Inferior parietal cortex (tissue), 1 donor: ENCODE measurements around the gene MPDZ.

Source experiments
- DNase-seq: peaks from one replicate; pipeline ENCODE4 v3.0.0-alpha.2; 2016; ENCODE audit errors: extremely low spot score

The MPDZ gene

GRCh38 chr9:13279284-13280141 is at the start of gene MPDZ:
TSS of gene MPDZ (minus strand) at chr9:13279692. CDS start at chr9:13250315, 29,377 bp downstream.
- DNase-seq, result no peak

DNA sequence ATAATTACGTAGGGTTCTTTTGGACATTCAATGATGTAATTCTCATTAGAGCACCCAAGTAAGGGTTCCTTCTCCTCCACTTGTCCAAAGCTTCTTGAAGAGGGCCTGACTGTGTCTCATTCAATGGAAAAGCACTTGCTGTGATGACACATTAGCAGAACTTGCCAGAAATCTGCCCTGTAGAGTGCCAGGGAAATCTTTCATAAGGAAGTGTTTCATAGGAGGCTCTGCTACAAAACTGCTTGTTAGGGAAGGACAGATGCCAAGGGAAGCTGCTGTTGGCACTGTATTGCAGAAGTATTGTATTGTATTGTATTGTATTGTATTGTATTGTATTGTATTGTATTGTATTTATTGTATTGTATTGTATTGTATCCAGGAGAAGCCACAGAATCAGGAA is 45.5 kb upstream of the MPDZ start:
- DNase-seq, result no peak

DNA sequence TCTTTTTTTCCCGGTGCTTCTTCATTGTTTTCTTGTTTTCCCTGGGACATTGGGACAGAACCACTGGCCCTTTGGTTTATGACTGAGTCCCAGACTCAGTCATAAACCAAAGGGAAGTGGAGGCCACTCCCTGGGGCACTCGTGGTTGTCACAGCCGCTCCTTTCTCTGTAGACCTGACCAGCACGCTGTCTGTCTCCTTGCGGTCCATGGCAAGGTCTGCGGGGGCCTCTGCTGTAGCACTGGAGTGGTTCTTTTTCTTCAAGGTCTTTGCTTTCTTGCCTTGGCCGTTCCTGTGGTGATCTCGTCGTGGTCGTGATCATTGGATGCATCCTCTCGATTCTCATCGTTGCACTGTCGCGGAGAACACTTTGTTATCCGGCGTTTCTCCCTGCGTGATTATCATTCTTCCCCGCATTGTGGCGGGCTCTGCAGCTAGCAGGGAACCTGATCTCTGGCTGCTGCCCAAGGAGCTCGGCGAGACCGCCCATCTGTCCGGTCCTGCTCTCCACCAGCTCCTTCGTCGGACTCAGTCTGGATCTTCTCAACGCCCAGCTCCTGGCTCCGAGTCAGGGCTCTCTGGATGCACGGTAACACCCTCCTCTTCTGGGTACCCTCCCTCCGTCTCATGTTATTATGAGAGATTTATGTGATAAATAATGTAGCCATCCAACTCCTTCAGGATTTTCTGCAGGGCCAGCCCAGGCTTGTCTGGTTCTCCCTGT is 43.5 kb upstream of the MPDZ start:
- no peak for DNase-seq

GRCh38 chr9:13318027-13318426 is 38.5 kb upstream of the MPDZ start:
- no peak for DNase-seq

- no peak for DNase-seq
These were observed 17.5 kb upstream of the MPDZ start for GRCh38 chr9:13296972-13297371.

DNA sequence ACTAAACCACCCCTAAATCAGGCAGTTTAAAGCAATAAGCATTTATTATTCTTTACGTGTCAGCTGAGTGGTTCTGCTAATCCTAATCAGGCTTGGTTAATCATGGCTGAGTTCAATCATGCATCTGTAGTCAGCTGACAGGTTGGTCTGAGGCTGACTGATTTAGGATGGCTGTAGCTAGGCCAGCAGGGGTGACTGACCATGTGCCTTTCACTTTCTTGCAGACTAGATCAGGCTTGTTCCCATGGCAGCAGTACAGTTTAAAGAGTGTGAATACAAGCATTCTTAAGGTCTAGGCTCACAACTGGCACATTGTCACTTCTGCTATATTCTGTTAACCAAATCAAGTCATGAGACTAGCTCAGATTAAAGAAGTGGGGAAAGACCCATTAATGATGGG is 16.1 kb upstream of the MPDZ start:
- no peak for DNase-seq

GRCh38 chr9:13292782-13293181 is 13.3 kb upstream of the MPDZ start:
- DNase-seq, result no peak

DNA sequence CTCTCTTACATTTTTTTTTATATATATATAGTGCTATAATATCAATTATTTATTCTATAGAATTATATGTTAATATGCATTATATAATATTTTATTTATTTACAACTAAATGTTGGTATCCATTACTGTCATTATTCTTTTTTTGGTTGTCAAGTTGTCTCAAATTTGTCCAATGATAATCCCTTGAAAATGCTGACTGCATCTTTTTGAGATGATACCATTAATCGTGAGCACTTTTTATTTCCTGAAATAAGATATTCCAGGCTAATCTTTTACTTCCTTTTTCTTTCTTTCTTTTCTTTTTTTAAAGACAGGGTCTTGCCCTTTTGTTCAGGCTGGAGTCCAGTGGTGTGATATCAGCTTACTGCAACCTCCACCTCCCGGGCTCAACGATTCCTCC is 12.7 kb upstream of the MPDZ start:
- no peak for DNase-seq

GRCh38 chr9:13291718-13292117 is 12.2 kb upstream of the MPDZ start:
- no peak for DNase-seq

DNA sequence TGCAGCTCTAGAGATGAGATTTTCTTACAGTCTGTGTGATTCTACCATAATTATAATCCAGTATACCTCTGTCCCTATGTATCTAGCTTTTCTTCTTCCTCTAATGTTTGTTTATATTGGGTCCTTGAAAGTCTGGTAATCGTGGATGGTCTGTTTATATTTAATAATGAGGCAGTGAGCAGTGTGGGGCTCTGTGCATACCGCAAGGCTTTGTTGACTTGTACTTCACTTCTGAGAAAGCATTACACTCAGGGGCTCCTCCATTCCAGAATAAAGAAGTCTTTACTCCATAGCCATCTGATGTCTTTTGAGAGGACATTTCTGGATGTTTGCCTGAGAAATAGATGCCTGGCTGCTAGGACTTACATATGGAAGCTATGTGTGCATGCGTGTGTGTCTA is 4.5 kb upstream of the MPDZ start:
- DNase-seq, result no peak

DNA sequence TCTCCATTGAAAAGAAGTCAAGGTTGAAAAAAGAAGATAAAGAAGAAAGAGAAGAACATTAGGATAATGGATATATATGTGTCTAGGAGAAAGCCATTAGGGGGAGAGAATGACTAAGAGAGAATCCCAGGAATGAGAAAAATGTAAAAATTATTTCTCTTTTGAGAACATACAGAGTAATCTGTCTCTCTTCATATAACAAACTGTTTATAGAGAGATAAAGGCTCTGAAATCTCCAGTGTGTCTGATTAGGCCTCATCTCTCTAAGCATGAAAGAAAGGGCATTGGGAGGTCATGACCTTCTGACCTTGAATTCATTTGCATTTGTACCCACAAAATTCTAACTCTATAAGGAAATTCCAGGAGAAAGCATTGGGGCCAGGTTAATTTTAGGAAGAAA is 3.5 kb upstream of the MPDZ start:
- DNase-seq, result no peak

DNA sequence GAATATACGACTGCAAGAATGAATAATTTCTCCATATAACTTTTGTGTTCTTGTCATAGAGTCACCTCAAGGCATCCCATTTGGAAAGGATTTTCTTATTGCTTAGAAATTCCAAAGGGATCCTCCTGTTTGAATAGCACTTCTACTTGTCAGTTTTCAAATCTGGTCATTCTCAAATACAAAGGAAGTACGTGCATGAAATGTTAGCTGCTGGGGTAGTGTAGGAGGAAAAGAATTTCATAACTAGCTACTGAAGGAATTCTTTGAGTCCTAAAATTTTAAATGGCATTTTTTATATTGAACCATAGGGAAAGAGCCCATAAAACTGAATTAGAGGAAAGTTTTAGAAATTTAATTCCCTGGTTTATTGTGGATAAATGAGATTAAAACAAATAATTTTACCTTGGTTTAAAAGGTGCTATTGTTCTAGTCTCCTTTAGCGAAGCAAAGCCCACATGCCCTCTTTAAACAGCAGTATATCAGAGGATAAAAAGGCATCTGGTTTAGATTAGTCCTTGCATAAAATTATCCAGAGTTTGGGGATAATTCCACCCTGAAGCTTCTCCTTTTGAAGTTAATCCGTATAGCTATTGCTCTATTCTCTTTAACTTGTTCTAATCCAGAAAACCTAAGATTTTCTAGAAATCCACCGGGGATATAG is 2.0 kb upstream of the MPDZ start:
- no peak for DNase-seq

DNA sequence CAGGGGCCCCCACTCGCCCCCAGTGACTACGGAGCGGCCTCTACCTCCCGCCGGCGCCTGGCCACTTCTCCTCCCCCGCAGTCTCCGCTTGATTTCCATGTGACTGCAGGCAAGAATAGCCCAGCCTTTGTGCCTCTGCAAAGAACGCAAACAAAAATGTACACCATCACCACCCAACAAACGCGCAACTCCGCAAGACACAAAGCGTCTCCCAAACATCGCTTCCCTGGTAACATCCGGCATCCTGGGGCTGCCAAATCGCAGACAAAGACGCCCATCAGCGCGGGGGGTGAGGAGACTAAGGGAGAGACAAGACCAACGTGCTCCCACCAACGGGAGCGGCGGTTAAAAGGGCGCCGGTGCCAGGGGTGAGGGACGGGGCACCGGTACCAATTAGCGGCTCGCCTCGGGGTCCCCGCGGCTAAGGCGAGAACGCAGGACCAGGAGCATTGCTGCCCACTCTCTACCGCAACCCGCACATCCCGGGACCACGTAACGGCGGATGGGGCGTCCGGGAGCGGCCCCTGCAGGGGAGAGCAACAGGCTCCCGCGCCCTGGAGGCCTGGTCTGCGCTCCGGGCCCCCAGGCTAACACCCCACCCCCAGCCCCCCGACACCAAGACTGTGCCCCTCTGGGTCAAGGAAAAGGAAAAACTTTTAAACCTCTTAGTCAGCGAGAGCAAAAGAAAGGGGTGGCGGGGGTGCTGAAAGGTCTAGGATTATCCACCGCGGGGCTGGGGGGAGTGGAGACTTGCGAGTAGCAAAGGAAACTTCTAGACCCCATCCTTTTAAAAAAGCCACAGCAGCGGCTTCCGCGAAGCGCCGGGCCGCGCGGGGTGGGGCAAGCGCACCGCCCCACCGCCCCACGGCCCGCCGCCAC is 885 bp downstream of the MPDZ start:
- peak; percentile 76 for DNase-seq

GRCh38 chr9:13278023-13278367 is 1.5 kb downstream of the MPDZ start:
- no peak for DNase-seq

DNA sequence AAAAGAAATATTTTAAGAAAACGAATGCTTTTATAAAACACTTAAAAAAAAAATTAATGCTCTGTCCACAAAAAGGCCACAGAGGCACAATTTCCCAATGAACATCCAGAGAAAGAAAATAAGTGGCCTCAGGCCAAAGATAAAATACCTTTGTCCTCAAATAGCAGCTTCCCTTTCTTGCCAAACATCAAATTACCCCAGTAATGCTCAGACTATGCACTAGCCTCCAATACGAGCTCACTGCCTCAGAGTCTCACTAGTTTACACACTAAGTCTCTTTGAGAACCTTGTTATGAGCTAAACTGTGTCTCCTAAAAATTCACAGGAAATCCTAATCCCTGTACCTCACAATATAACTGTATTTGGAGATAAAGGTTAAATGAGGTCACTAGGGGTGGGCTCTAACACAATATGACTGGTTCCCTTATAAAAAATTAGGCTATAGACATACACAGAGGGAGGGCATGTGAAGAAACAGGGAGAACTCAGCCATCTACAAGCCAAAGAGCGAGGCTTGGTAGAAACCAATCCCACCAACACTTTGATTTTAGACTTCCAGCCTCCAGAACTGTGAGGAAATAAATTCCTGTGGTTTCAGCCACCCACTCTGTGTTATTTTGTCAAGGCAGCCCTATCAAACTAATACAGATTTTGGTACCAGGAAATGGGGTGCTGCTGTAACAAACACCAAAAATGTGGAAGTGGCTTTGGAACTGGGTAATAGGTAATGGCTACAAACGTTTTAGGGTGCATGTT is 4.4 kb downstream of the MPDZ start:
- DNase-seq, result no peak

GRCh38 chr9:13270734-13271133 is 8.8 kb downstream of the MPDZ start:
- no peak for DNase-seq

DNA sequence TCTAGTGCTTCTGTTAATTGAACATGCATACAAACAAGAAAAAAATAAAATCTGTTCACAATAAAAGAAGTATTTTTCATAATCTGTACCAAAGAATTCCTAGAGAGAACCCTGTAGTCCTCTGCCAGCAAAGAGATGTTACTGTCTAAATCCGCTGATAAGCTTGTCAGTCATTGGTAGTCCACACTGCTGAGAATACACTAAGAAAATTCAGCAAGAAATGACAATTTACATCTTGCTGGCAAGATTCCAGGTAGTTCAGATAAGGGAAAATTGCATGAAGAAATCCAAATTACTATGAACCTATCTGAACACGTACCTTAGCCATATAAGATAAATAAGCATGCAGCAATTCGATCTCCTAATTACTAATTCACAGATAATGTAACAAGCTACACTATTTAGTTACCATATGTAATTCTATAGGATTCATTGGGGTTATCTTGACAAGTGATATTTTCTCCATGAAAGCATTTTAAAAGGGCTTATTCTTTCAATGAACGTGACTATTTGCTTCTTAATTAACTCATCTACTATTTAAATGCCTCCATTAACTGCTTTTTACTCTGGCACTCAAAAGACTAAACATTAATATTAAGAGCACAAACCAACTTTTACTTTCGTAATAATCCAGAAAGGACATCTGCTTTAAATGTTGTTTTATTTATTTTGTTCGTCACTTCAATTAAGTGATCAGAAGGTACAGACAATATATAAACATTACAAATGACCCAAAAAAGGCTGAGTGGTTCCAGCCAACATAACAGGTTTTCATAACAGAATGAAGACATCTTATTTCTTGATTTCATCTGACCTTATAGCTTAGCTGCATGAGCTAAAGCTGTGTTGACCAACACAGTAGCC is 9.7 kb downstream of the MPDZ start:
- no peak for DNase-seq

GRCh38 chr9:13268469-13268868 is 11.0 kb downstream of the MPDZ start:
- DNase-seq, result no peak

GRCh38 chr9:13267743-13268142 is 11.7 kb downstream of the MPDZ start:
- DNase-seq, result no peak

- DNase-seq, result no peak
These were observed 13.3 kb downstream of the MPDZ start for GRCh38 chr9:13266167-13266566.
